B cell (primary cell): ENCODE measurements around the gene CLDN6.

Experiments
- EZH2 ChIP-seq: IDR thresholded peaks from 2 replicates; pipeline ENCODE4 v1.6.1; 2012; ENCODE audit warnings: borderline replicate concordance, low read depth, mild to moderate bottlenecking, moderate library complexity, low read length; ENCODE audit not compliant: insufficient read depth, poor library complexity, severe bottlenecking
- TF ChIP-seq, protein P1 (sequence below): fragments of 200-600 bp; IDR thresholded peaks from one replicate; pipeline ENCODE4 v1.8.0; 2022; ENCODE audit warnings: antibody characterized with exemption, mild to moderate bottlenecking

DNA sequence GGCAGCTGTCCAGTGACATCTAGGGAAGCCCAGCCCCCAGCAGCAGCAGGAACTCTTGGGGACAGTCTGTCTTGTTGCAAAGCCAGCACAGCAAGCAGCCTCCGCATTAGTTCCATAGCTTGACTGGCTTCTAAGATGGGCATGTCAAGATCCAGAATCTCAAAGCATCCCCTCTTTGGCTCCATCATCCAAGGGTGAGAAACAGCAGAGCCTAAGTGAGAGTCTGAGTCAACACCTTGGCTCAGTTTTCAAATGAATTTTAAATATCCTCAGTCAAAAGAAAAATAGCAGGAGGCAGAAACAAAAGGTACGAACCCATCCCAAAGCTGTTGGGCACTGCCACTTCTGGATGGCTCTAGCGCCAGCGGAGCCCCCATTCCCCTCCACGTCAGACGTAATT lies 3.0 kb downstream of the CLDN6 start:
- TF ChIP-seq EZH2: no peak
- TF ChIP-seq, protein P1, sequence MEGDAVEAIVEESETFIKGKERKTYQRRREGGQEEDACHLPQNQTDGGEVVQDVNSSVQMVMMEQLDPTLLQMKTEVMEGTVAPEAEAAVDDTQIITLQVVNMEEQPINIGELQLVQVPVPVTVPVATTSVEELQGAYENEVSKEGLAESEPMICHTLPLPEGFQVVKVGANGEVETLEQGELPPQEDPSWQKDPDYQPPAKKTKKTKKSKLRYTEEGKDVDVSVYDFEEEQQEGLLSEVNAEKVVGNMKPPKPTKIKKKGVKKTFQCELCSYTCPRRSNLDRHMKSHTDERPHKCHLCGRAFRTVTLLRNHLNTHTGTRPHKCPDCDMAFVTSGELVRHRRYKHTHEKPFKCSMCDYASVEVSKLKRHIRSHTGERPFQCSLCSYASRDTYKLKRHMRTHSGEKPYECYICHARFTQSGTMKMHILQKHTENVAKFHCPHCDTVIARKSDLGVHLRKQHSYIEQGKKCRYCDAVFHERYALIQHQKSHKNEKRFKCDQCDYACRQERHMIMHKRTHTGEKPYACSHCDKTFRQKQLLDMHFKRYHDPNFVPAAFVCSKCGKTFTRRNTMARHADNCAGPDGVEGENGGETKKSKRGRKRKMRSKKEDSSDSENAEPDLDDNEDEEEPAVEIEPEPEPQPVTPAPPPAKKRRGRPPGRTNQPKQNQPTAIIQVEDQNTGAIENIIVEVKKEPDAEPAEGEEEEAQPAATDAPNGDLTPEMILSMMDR: no peak
